ENCODE data around the gene AFTPH.

The AFTPH gene

GRCh38 chr2:64542071-64543007 lies 18.2 kb downstream of the AFTPH start:
- no peak for DNase-seq (ENCODE audit: low spot score)

DNA sequence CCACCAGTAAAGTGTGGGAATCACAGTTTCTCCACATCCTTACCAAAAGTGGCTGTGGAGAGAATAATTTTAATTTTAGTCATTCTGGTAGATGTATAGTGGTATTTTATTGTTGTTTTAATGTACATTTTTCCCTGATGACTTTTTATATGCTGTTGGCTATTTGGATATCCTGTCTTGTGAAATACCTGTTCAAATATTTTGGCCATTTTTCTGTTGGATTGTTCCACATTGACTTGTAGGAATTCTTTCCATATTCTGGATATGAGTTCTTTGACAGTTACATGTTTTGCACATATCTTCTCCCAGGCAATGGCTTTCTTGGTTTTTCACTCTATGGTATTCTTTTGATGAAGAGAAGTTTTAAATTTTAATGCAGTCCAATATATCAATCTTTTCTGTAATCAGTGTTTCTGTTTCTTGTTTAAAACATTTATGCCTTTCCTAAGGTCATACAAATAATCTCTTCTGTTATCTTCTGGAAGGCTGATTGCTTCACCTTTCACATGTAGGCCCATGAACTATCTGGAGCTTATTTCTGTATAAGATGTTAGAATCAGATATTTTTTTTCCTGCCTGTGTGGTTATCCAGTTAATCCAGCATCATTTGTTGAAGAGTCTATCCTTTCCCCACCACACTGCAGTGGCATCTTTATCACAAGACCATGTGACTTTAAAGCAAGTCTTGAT lies 19.0 kb downstream of the AFTPH start:
- DNase-seq (ENCODE audit: low spot score) = no peak

GRCh38 chr2:64548761-64549160 lies 24.6 kb downstream of the AFTPH start:
- DNase-seq (ENCODE audit: low spot score) = no peak

- DNase-seq (ENCODE audit: low spot score) = no peak
Observed at GRCh38 chr2:64550042-64550441, 25.9 kb downstream of the AFTPH start.

GRCh38 chr2:64551851-64552250 lies 27.7 kb downstream of the AFTPH start:
- peak; percentile 73 for DNase-seq (ENCODE audit: low spot score)

- no peak for DNase-seq (ENCODE audit: low spot score)
Observed at GRCh38 chr2:64554117-64554516, 30.0 kb downstream of the AFTPH start.

- no peak for DNase-seq (ENCODE audit: low spot score)
Observed at GRCh38 chr2:64558445-64559081, 34.4 kb downstream of the AFTPH start.

- DNase-seq (ENCODE audit: low spot score) = no peak
Observed at GRCh38 chr2:64562148-64562784, 38.1 kb downstream of the AFTPH start.

DNA sequence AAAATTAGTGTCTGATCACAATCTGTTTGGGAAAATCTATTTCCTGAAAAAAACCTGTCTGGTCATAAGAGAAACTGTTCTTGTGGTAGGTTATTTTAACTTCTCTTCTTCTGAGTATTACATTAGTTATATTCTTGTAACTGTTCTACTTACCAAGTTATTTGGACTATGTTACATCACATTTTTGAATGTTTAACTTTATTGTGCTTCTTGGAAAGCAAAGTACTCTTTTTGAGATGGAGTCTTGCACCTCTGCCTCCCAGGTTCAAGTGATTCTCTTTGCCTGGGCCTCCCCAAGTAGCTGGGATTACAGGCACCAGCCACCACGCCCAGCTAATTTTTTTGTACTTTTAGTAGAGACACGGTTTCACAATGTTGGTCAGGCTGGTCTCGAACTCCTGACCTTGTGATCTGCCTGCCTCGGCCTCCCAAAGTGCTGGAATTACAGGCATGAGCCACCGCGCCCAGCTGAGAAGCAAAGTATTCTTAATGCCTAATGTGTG lies 39.4 kb downstream of the AFTPH start:
- no peak for DNase-seq (ENCODE audit: low spot score)

DNA sequence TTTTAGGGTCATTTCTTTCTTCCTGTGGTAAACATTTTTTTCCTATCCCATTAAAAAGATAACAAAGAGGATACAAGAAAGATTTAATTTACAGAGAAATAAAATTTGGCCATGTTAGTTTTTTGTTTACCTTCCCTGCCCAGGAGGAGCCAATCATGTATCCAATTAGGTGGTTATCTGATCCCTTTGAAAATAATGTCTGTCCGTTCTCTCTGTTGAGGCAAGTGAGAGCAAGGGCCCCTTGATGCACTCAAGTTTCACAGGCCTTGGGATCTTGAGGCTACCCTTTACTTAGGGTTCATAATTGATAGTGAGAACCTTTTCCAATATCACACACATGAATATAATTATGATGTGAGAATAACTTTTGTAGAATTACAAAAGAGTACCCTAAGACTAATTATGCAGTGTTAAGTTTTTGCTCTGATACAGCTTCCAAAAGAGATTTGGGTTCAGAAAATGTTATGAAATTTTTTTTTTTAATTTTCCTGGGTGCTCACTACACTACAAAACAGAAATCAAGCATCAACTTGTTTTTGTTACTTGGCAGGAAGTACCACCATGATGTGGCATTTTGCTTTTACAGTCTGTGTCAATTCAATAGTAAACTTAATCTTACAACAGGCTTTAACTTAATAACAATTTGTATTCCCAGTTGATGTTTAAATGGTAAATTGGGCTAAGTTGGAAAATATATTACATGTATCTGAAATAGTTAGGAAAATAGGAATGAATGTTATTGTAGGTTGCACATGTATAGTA lies 42.0 kb downstream of the AFTPH start:
- no peak for DNase-seq (ENCODE audit: low spot score)

DNA sequence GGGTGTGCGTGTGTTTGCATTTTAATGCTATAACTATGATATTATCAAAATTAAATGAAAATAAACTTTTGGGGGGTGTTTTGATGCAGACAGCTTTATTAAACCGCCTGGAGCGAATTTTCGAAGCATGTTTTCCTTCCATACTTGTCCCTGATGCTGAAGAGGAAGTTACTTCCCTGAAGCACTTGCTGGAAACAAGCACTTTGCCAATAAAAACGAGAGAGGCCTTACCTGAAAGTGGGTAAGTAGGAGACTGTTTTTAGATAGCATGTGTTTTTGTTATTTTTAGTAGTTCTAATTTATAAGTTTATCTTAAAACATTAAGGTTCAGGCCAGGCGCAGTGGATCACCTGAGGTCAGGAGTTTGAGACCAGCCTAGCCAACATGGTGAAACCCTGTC lies 43.3 kb downstream of the AFTPH start:
- DNase-seq (ENCODE audit: low spot score) = no peak

DNA sequence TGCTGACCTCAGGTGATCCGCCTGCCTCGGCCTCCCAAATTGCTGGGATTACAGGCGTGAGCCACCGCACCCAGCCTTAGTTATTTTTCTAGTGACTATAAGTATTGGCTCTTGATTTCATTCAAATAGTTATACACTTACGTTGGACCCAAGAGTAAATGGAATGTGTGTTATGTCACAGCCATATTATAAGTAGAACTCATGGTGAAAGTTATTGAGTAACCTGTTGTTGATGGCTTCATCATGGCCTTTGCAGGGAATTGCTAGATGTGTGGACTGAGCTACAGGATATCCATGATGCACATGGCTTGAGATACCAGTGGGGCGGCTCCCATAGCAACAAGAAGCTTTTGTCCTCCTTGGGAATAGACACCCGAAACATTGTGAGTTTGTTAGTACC lies 44.7 kb downstream of the AFTPH start:
- DNase-seq (ENCODE audit: low spot score) = no peak

DNA sequence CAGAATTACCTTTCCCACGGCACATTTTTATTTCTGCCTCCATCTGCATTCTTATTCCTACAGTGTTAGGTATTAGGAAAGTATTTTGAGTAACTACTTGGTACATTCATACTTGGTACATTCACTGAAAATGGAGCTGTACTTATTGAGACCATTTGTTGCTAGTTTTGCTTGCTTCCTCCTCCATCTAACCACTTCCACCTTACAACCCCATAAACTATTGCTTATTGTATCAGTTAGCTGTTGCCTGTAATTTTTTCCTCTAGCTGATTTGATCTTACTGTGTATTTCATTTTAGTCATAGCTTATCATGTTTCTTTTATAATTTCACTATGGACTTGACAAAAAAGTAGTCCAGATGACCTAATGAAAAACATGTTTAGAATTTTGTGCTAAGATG lies 50.7 kb downstream of the AFTPH start:
- DNase-seq (ENCODE audit: low spot score) = no peak

DNA sequence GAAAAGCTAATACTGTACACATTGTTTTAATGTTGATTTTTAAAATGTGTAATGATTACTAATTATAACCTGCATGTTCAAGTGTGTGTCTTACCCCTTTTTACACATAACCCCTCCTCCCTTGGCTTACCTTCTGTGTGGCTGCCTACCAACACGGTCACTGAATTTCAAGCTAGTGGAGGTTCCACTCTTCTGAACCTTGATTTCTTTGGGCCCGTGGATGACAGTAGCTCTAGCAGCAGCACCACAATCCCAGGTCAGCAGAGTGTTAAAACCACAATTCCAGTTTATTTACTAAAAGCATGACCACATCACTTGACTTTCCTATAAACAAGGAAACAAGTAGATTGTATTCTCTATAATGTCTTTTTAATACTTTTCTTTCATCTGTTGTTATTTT lies 56.9 kb downstream of the AFTPH start:
- no peak for DNase-seq (ENCODE audit: low spot score)

DNA sequence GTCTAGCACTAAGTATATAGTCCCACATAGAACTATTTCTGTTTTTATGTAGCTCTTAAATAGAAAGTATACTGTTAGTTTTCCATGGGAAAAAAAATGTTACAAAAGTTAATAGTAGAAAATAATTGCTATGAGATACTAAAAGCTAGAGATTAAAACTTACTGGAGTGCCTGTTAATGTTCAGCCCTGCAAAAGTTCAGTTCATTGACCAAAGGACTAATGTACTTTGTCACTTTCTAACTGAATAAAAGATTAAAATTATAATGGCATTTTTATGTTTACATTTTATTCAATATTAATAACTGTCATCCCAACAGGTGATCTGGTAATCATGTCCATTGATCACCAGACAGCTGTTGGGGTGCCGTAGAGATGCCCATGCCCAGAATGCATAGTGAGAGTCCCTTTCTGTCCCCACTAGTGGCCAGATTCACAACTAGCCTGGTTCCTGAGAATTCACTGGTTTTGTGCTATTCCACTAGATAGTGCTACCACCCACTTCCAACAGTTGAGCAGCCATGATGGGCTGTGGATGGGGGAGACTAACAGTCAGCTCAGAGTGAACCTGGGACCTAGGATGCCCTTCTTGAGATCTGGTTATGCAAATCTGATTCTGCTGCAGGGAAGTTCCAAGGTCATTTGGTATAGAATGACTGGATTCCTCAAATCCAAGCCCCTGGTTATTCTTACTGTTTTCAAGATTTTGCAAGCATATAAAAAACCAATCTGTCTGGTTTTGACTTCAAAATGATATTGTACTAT lies 57.8 kb downstream of the AFTPH start:
- no peak for DNase-seq (ENCODE audit: low spot score)

DNA sequence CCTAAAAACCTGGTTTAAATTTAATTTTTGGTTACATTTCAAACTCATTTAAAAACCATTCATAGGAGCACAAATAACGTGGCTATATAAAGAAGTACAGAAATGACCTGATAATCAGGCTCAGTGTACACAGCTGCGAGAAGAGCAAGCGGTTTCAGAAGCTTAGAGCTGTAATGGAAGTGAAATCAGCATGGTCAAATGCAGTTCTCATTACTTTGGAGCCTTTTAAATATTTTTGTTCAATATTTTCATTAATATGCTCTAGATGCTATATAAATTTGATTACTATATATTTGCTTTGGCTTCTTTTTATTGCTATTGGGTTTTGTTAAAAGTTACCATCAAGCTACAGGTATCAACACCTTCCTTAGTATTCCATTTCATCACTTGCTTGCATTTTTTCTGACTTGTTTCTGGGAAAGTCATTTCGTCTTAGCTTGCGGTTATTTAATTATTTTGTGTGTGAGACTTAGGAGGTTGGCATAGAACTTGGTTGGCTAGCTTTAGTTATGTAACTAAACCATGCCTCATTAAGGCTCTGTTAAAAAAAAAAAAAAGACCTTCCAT lies 58.7 kb downstream of the AFTPH start:
- DNase-seq (ENCODE audit: low spot score) = no peak

DNA sequence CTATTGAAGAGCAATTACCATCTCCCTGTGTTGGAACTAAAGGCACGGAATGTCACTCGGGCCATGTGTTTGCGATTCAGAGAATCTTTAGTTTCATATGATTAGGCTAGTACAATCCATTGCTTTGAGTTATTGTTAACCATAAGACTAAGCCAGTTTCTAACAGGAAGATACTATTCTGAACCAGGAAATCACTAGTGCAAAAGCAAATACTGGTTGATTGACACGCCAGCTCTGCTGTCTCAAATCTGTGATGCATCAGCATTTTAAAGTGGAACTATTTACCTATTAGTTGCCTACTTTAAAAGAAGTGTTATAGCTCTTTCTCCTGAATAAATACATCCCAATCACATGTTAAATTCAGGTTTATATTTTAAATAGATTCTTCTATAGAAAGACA lies 61.9 kb downstream of the AFTPH start:
- no peak for DNase-seq (ENCODE audit: low spot score)

- DNase-seq (ENCODE audit: low spot score) = peak; percentile 76
Observed at GRCh38 chr2:64586883-64587481, 62.9 kb downstream of the AFTPH start.

GRCh38 chr2:64587561-64587960 lies 63.4 kb downstream of the AFTPH start:
- no peak for DNase-seq (ENCODE audit: low spot score)

GRCh38 chr2:64591188-64591587 lies 67.1 kb downstream of the AFTPH start:
- DNase-seq (ENCODE audit: low spot score) = no peak

Data from COLO829 (cell line).